Activated CD8-positive, alpha-beta memory T cell treated with anti-CD3 and anti-CD28 coated beads for 4 hours (primary cell): Measurements from ENCODE around the gene NCAPH2.
A peak's percentile ranks its signal among the peaks of the same experiment; 100 is the strongest.

ENCODE experiments used
- DNase-seq, 2 donors: peaks; one replicate each; pipeline ENCODE4 v3.0.0-alpha.2; 2020; ENCODE audit warnings: low read depth in 2 of 2

The NCAPH2 gene

GRCh38 chr22:50489363-50490243 lies 18.4 kb upstream of the NCAPH2 start:
- DNase-seq, result no peak

GRCh38 chr22:50490531-50491308 lies 17.3 kb upstream of the NCAPH2 start:
- no peak for DNase-seq

GRCh38 chr22:50497093-50497492 lies 10.9 kb upstream of the NCAPH2 start:
- DNase-seq, result no peak

GRCh38 chr22:50498322-50498890 lies 9.6 kb upstream of the NCAPH2 start:
- DNase-seq, result peak; percentile 39 to 51

- no peak for DNase-seq
Observed at GRCh38 chr22:50500452-50500851, 7.6 kb upstream of the NCAPH2 start.

- no peak for DNase-seq
Observed at GRCh38 chr22:50502096-50502495, 5.9 kb upstream of the NCAPH2 start.

- no peak for DNase-seq
Observed at GRCh38 chr22:50502628-50503474, 5.2 kb upstream of the NCAPH2 start.

- DNase-seq, result no peak
Observed at GRCh38 chr22:50503475-50504145, 4.4 kb upstream of the NCAPH2 start.

- DNase-seq, result no peak
Observed at GRCh38 chr22:50504369-50505211, 3.4 kb upstream of the NCAPH2 start.

- DNase-seq, result no peak
Observed at GRCh38 chr22:50505276-50505775, 2.7 kb upstream of the NCAPH2 start.

GRCh38 chr22:50505776-50506610 lies 2.0 kb upstream of the NCAPH2 start:
- DNase-seq, result no peak

- no peak for DNase-seq
Observed at GRCh38 chr22:50506611-50507420, 1.2 kb upstream of the NCAPH2 start.

- DNase-seq, result peak; percentile 85 to 88
Observed at GRCh38 chr22:50507421-50507990, 518 bp upstream of the NCAPH2 start, which contains the start of gene LMF2. Gene LMF2, minus strand, starts transcription at chr22:50507702. Its CDS starts 27 bp downstream, at chr22:50507675.

- no peak for DNase-seq
Observed at GRCh38 chr22:50508897-50509296, 873 bp downstream of the NCAPH2 start.

- DNase-seq, result no peak
Observed at GRCh38 chr22:50513175-50513574, 5.2 kb downstream of the NCAPH2 start.

- no peak for DNase-seq
Observed at GRCh38 chr22:50516068-50516467, 8.0 kb downstream of the NCAPH2 start.

- DNase-seq, result no peak
Observed at GRCh38 chr22:50516891-50517290, 8.9 kb downstream of the NCAPH2 start.
